Measurements from ENCODE around the gene PADI1.

DNA sequence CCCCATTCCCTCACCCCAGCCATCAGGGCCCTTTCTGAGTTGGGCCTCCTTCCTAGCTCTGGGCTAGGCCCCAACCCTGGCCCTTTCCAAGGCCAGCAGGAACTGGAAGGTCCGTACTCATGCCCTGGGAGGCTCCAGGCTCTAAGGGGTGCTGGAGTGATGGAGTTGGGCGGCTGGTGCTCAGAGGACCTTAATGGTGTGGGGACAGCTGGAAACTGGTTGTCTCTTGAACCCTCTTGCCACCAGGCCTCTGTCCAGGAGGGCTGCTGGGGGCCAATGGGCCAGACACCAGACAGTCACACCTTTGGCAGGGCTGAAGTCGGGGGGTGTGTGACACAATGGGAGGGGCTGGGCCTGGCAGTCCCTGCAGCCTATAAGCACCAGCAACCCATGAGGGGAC is 9.2 kb upstream of the PADI1 start:
- TF ChIP-seq, protein P1, sequence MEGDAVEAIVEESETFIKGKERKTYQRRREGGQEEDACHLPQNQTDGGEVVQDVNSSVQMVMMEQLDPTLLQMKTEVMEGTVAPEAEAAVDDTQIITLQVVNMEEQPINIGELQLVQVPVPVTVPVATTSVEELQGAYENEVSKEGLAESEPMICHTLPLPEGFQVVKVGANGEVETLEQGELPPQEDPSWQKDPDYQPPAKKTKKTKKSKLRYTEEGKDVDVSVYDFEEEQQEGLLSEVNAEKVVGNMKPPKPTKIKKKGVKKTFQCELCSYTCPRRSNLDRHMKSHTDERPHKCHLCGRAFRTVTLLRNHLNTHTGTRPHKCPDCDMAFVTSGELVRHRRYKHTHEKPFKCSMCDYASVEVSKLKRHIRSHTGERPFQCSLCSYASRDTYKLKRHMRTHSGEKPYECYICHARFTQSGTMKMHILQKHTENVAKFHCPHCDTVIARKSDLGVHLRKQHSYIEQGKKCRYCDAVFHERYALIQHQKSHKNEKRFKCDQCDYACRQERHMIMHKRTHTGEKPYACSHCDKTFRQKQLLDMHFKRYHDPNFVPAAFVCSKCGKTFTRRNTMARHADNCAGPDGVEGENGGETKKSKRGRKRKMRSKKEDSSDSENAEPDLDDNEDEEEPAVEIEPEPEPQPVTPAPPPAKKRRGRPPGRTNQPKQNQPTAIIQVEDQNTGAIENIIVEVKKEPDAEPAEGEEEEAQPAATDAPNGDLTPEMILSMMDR (IDR thresholded peaks at IDR 0.05) = no peak
- TF ChIP-seq POLR2A (IDR thresholded peaks at IDR 0.05) = no peak
